Fibroblast of skin of back (primary cell): ENCODE measurements around the gene PAN2. TPM values are rescaled to one million over a fixed set of nuclear protein-coding genes. Genes with fewer than 3 reads are reported as not detected.
"Not testable (repeated sequence)": the region's sequence is repeated elsewhere in the genome, so short reads cannot be mapped to it uniquely, and the experiment has no call there.

Source experiments
- DNase-seq: peaks from one replicate; pipeline ENCODE4 v3.0.0-alpha.2; 2013
- polyA plus RNA-seq, 2 experiments: library from polyadenylated mRNA; unstranded; fragments of 120-200 nt; gene quantifications; one replicate each; pipeline ENCODE4 v1.2.1, GENCODE V29; 2013; ENCODE audit not compliant: insufficient read length in 2 of 2

PAN2 gene, protein sequence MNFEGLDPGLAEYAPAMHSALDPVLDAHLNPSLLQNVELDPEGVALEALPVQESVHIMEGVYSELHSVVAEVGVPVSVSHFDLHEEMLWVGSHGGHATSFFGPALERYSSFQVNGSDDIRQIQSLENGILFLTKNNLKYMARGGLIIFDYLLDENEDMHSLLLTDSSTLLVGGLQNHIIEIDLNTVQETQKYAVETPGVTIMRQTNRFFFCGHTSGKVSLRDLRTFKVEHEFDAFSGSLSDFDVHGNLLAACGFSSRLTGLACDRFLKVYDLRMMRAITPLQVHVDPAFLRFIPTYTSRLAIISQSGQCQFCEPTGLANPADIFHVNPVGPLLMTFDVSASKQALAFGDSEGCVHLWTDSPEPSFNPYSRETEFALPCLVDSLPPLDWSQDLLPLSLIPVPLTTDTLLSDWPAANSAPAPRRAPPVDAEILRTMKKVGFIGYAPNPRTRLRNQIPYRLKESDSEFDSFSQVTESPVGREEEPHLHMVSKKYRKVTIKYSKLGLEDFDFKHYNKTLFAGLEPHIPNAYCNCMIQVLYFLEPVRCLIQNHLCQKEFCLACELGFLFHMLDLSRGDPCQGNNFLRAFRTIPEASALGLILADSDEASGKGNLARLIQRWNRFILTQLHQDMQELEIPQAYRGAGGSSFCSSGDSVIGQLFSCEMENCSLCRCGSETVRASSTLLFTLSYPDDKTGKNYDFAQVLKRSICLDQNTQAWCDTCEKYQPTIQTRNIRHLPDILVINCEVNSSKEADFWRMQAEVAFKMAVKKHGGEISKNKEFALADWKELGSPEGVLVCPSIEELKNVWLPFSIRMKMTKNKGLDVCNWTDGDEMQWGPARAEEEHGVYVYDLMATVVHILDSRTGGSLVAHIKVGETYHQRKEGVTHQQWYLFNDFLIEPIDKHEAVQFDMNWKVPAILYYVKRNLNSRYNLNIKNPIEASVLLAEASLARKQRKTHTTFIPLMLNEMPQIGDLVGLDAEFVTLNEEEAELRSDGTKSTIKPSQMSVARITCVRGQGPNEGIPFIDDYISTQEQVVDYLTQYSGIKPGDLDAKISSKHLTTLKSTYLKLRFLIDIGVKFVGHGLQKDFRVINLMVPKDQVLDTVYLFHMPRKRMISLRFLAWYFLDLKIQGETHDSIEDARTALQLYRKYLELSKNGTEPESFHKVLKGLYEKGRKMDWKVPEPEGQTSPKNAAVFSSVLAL
- 21.9 TPM for polyA plus RNA-seq (2013, experiment 1 of 2; ENCODE audit: insufficient read length)
- polyA plus RNA-seq (2013, experiment 2 of 2; ENCODE audit: insufficient read length) = 28.1 TPM

DNA sequence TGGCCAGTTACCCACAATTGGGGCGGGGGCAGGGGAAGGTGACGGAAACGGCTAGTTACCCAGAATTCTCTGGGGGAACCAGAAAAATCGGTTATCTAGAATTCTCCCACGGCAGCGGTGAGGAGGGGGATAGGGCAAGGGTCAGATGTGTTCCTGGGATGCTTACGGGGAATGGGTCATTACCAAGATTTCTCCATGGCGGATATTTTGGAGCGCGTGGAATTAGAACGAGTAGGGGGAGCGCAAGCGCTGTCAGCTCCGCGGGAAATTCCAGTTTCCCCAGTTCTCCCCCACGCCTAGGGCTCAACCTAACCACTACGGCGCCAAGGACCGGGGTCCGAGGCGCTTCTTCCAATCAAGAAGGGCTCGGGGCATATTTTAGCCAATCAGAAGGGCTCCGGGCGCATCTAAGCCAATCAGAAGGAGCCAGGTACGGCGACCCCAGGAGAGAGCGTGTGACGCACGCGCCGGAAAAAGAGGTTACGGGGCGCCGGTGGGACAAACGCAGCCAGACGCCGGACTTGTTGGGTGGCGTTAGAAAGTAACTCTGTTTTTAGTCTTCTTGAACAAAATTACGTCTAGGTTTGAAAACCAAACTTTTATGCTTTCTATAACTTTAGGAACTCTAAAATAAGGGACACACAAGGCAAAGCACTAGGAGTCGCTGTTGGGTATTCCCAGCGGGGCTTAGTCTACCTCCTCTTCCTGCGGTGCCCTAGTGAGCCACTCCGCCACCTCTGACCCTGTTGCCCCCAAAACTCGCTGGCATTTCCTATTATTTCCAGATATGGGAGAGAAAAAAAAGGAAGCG lies at the start of gene PAN2:
PAN2 (minus strand) TSS at position 322 of the 811 bp plus-strand sequence. CDS start 906 bp downstream, outside the sequence.
- DNase-seq = peak; percentile 98

DNA sequence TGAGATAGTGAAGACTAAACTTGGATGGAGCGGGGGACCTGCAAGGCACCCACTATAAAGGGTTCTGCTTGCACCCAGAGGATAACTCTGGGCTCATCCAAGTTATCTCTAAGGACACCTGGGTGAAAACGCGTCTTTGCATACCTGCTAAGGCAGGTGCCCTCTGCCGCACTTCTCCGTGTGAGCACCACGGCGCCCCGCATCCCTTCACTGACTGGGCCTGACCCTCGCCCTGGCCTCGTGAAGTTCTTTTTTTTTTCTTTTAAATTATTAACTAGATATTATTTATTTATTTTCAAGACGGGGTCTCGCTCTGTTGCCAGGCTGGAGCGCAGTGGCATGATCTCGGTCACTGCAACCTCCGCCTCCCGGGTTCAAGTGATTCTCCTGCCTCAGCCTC lies 48.8 kb upstream of the PAN2 start:
- DNase-seq = no peak

DNA sequence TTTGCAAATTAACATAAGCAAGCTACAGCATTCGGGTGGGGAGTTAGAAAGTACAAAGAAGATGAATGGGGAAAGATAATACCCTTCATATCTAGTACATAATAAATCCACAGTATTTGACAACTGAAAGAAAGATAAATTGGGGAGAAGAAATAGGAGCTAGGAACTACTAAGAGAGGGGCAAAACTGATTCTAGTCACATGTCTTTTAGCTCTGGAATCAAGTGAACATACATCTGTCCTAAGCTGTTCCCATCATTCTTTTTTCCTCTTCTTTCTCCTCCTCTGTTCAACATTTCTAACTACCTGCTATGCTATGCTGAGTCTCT lies 44.2 kb upstream of the PAN2 start:
- no peak for DNase-seq

DNA sequence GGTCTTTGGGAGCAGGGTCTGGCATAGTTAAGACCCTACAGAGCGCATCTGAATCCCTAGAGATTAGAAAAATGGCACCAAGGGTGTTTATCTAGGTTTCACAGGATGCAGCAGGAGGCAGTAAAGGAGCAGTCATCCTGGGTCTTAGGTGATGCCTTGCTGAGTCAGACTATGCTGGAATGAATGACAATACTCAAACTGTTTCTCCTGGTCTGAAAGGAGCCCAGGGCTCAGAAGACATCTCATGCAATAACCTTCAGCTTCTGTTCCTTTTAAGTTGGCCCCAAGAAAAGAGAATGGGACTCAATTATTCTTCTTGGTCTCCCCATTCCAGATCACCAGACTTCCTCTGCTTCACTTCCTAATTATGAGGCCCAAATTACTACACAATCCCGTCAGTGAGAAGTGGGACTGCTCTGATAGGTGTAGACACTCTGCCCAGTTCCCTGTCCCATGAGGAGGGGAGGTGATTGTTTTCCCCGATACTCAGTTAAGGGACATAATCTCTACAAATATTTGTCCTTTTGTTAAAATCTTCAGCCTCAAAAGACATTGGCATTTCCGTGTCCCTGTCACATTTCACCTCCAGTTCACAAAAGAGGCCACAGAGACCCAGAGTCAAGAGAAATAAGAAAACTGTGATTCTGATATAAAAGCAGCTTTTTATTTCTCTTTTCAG lies 43.6 kb upstream of the PAN2 start:
- DNase-seq = peak; percentile 31

DNA sequence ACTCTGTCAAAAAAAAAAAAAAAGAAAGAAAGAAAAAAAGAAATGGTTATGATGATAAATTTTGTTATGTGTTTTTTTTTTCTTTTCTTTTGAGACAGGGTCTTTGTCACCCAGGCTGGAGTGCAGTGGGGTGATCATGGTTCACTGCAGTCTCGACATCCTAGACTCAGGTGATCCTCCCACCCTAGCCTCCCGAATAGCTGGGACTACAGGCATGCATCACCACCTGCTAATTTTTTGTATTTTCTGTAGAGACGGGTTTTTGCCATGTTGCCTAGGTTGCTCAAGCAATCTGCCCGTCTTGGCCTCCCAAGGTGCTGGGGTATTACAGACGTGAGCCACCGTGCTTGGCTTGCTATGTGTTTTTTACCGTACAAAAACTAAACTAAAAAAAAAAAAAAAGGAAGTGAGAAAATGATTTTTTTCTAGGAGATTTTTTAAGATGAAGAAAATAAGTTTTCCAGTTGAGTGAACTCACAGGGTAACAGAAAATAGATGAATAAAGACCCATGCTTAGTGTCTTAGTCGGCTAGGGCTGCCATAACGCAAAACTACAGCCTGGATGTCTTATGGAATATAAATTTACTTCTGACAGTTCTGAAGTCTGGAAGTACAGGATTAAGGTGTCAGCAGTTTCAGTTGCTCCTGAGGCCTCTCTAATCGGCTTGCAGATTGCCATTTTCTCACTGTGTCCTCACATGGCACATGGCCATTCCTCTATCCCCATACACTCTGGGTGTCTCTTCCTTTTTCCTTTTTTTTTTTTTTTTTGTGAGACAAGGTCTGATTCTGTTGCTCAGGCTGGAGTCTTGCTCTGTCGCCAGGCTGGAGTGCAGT lies 42.0 kb upstream of the PAN2 start:
- DNase-seq = no peak

DNA sequence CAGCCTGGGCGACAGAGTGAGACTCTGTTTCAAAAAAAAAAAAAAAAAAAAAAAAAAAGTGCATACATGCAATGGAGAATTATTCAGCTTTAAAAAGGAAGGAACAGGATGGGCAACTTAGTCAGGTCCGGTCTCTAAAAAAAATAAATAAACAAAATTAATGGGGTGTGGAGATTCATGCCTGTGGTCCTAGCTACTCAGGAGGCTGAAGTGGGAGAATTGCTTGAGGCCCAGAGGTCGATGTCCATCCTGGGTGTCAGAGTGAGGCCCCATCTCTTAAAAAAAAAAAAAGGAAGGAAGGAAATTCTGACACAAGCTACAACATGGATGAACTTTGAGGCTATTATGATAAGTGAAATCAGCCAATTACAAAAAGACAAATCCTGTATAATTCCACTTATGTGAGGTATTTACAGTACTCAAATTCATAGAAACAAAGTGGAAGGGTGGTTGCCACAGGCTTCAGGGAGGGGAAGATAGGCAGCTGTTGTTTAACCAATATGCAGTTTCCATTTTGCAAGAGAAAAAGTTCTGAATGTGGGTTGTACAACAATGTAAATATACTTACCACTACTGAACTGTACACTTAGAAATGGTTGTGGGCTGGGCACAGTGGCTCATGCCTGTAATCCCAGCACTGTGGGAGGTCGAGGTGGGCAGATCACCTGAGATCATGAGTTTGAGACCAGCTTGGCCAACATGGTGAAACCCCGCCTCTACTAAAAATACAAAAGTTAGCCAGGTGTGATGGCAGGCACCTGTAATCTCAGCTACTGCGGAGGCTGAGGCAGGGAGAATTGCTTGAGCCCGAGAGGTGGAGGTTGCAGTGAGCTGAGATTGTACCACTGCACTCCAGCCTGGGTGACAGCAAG lies 41.2 kb upstream of the PAN2 start:
- no peak for DNase-seq

DNA sequence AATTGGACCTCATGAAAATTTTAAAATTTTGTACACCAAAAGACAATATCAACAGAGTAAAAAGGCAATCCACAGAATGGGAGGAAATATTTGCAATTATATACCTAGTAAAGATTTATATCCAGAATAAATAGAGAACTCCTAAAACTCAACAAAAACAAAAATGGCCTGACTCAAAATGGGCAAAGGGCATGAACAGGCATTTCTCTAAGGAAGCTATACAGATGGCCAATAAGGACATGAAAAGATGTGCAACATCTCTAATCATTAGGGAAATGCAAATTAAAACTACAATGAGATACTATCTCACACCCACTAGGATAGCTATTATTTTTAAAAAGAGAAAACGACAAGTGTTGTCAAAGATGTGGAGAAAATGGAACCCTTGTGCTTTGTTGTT lies 39.7 kb upstream of the PAN2 start:
- DNase-seq = no peak

DNA sequence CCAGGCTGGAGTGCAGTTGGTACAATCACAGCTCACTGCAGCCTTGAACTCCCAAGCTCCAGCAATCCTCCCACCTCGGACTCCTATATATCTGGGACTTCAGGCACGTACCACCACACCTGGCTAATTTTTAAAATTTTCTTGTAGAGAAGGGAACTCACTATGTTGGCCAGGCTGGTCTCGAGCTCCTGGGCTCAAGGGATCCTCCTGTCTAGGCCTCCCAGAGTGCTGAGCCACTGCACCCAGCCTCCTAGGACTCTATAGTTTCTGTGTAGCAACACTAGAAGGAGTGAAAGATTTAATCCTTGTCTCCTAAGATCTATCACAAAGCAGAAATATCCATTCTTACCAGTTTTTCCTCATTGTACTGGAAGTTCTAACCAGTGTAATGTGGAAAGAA lies 33.1 kb upstream of the PAN2 start:
- no peak for DNase-seq

DNA sequence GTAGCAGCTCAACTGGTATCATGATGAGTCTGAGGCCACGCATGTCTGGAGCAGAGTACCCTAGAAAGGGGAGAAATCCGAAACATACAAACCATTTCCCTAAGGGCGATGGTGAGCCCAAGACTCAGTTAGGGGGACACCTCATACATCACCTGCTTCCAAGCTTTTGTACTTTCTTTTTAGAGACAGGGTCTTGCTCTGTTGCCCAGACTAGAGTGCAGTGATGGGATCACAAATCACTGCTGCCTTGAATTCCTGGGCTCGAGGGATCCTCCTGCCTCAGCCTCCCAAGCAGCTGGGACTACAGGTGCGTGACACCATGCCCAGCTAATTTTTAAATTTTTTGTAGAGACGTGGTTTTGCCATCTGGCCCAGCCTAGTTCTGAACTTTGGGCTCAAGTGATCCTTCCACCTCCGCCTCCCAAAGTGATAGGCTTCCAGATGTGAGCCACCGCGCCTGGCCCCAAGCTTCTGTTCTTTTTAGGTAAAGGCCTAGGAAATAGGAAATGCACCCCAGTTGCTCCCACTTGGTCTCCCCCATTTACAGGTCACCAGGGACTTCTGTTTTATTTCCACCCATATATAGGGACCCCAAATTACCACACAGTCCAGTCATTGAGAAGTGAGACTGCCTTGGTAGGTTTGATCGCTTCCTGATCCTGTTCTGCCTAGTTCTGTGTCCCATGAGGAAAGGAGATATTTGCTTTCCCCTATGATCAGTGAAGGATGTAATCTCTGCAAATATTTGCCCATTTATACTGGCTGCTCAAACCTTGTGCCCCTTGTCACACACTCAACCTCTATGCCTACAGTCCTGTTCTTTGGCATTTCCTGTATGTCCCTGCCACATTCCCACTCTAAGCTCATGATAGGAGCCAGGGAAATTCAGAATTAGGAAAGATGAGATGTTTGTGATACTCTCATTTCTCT lies 28.6 kb upstream of the PAN2 start, which contains the start of gene APOF:
APOF (minus strand) TSS at position 728 of the 930 bp plus-strand sequence; CDS start at position 616, 112 bp downstream.
- DNase-seq = no peak

DNA sequence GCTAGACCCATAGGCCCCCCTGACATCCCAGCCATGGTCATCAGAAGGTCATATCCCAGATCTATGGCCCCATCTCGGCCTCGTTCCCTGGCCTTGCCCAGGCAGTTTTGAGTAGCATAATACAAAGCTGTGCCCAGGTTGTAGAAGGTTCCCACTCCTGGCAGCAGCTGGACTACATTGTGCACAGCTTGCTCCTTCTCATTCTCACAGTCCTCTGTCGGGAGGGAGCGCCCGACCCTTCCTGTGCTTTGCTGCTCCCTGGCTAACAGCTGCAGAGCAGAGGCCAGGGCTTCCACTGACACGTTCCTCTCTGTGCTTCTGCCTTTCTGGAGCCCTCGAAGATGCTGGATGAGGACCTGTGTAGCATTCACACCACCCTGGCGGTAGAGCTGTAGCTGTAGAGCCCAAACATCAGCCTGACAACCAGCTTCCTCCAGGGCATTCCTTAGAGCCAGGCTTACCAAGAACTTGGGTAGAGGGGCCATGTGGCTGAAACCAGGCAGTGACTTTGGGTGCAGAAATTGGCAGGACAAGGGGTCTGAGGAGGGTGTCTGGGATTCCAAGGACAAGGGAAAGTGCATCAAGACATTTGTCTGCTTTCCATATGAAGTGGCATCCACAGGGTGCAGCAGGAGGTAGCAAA lies 27.8 kb upstream of the PAN2 start:
- DNase-seq = no peak

DNA sequence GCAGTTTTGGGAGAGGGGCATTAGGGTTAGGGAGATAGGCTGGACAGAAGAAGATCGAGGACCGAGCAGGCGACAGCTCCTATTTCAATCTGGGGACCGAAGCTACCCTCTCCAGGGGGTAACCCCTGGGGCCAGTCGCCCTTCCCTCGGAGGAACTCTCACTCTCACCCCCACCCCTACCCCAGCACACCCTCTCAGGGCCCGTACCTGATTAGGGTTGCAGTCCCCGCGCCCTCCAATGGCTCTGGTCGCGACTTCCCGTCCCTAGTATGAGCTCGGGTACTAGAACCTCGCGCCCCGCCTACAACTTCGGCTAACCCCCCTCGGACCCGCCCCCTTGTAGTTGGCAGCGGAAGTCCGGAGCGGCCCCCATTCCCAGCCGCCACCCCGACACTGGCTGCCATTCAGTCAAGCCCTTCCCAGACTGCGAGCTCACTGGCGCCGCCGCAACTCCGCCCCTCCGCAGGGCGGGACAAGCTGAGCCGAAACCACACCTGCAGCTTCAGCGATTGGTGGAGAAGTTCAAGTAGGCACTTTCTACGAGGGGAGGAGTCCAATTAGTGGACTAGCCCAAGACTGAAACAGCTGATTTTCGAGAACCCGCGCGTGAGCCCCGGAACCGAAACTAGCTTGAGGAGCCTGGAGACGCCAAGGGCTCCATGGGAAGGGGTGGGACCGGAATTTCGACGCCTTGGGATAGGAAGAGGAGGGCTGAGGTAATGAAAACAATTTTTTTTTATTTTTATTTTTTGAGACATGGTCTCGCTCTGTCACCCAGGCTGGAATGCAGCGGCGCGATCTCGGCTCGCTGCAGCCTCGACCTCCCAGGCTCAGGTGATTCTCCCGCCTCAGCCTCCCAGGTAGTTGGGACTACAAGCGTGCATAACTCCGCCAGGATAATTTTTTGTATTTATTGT lies 26.3 kb upstream of the PAN2 start, which contains the start of gene STAT2:
STAT2 (minus strand) TSS at position 257 of the 917 bp plus-strand sequence. CDS start 3,536 bp downstream, outside the sequence.
- DNase-seq = peak; percentile 100

DNA sequence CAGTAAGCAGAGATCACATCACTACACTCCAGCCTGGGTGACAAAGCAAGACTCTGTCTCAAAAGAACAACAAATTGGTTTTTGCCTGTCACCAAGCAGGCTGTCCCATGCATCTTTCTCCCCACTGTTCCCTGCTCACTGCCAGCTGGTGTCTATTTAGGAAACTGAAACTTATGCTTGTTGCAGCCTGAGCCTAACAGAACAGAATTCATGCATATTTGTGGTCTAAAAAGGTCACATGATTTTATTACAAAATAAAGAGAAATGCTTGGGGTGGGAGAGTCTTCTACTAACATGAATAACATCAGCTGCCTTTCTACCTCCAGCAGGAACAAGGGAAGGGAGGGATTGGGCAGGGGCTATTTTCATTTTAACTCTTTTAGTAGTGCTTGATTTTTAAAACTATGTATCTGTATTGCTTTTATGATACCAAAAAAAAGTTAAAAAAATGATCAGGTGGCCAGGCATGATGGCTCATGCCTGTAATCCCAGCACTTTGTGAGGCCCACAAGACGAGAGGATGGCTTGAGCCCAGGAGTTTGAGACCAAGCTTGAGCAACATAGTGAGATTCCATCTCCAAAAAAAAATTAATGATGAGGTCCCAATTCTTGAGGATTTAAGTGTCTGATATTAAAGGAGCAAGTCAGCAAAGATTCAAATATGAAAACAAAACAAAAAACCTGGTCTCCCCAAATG lies 25.2 kb upstream of the PAN2 start:
- peak; percentile 90 for DNase-seq

DNA sequence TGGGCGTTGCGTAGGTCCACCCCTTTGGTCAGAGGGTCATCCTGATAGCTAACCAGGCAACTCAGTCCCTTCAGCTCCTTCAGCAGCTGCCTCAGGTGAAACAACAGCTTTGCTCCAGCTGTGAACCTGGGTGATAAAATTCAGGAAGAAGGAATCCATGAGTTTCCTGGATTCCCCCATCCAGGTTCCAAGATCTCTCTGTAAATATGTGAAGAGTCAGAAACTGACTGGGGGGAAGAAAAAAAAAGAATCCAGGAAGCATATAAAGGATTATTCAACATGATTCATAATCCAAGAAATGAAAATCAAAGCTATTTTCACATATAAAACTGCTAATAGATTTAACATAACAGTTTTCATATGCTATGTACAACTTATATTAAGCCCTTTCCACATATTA lies 17.5 kb upstream of the PAN2 start:
- DNase-seq = no peak

DNA sequence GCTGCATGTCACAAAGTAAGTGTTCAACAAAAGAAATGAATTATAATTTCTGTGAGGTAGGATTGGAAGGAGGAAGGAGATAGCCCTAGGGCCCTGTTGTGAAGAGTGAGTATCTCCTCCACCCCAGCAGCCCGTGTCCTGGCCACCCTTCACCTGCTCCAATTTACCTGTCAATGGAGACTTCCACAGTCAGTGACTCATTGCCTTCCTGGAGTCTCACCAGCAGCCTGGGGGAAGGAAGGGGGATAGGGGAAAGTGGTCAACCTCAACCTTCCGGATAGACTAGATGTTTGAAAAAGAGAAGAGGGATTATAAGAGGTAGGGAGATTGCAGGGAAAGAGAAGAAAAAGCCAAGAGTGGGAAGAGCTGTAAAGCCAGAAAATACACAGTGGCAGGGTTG lies 16.9 kb upstream of the PAN2 start:
- no peak for DNase-seq

DNA sequence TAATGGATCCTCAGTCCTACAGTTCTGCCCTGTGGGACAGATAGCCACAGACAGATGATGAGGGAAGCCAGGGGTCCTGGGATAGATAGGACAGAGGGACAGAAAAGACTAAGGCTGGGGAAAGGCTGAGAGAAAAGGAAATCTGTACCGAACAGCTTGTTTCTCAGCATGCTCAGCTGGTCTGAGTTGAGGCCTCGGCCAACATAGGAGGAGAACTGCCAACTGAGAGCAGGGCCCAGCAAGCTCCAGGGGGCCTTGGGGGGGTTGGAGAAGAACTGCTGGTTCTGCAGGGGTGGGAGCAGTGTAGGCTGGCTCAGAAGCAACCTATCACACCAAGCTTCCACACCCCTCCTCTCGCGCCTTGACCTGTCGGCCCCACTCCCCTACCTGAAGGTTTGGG lies 15.0 kb upstream of the PAN2 start:
- no peak for DNase-seq

DNA sequence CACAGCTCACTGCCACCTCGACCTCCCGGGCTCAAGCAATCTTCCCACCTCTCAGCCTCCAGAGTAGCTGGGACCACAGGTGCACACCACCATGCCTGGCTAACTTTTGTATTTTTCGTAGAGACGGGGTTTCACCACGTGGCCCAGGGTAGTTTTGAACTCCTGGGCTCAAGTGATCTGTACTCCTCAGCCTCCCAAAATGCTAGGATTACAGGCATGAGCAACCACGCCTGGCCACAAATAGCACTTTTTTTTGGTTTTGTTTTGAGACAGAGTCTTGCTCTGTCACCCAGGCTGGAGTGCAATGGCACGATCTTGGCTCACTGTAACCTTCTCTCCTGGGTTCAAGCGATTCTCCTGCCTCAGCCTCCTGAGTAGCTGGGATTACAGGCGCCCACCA lies 13.5 kb upstream of the PAN2 start:
- not testable (repeated sequence) for DNase-seq
